ENCODE results near the gene INCA1.
A peak's percentile ranks its signal among the peaks of the same experiment; 100 is the strongest.

The INCA1 gene

DNA sequence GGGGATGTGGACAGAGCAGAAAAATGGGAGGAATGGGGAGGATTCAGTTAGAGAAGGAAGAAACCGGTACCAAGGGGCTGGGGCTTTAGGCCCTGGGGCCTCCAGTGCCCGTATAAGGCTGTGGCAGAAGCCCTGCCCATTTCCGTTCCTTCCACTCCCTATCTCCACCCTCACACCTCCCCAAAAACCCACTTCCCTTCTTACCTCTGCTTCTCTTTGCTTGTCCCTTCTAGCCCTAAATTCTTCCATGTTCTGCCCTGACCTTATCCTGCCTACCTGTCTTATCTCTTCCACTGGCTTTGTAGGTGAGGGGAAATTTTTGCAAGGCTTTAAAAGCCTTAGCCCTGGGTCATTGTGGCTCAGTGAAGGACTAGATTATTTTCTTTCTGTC lies 53.2 kb downstream of the INCA1 start:
- Histone ChIP-seq H3K4me3 (ENCODE audit: control insufficient read depth in 1 of 7, extremely low read depth in 1 of 7, insufficient read depth in 4 of 7, low read depth in 2 of 7, low read length in 6 of 7) (peak overlapping the region in 6 of 7 experiments; percentile 13 to 98 (median 50)), H3K4me1 (ENCODE audit: control extremely low read depth in 1 of 4, control insufficient read depth in 4 of 4, insufficient read depth in 4 of 4, low read length in 3 of 4) (peaks cover 32 to 77% (median 72%) of the 10 kb centered on the region in 4 experiments), H3K27me3 (replicated peaks in 2 of 5; ENCODE audit: control insufficient read depth in 4 of 5, insufficient read depth in 5 of 5, low read length in 4 of 5) (no peaks in the 10 kb centered on the region), H3K27ac (ENCODE audit: insufficient read depth in 1 of 2, low read depth in 1 of 2, low read length in 2 of 2, poor library complexity in 1 of 2, severe bottlenecking in 2 of 2) (peak overlapping the region; percentile 48 to 87), H3K9me3 (ENCODE audit: control extremely low read depth in 1 of 5, control insufficient read depth in 4 of 5, insufficient read depth in 2 of 5, low read depth in 1 of 5, low read length in 4 of 5) (no peaks in the 10 kb centered on the region), H3K36me3 (ENCODE audit: control insufficient read depth in 4 of 4, insufficient read depth in 4 of 4, low read length in 3 of 4) (peaks cover 0 to 46% (median 29%) of the 10 kb centered on the region in 4 experiments)
- WGBS (ENCODE audit: insufficient coverage) = no CpG with 5 or more reads among the region's 3 CpGs
- CTCF ChIA-PET = interaction anchor here (1.1 to 1.2 kb wide), 2 partner anchors 11 to 12 kb away, joined by 4 read pairs; no protein-coding TSS in a partner anchor
- peak in 2 of 3 donors; percentile 69 to 73 for DNase-seq
- POLR2A ChIA-PET = interaction anchor here (1.1 kb wide), 1 partner anchor 8 kb away, joined by 4 read pairs; no protein-coding TSS in a partner anchor

GRCh38 chr17:4942760-4943508 lies 54.4 kb downstream of the INCA1 start:
- POLR2A ChIA-PET = no interaction called here
- peak overlapping the region in 2 of 7 experiments; percentile 12 to 90 for H3K4me3 ChIP-seq (ENCODE audit: control insufficient read depth in 1 of 7, extremely low read depth in 1 of 7, insufficient read depth in 4 of 7, low read depth in 2 of 7, low read length in 6 of 7)
- peaks cover 34 to 84% (median 75%) of the 10 kb centered on the region in 4 experiments for H3K4me1 ChIP-seq (ENCODE audit: control extremely low read depth in 1 of 4, control insufficient read depth in 4 of 4, insufficient read depth in 4 of 4, low read length in 3 of 4)
- H3K9me3 ChIP-seq (ENCODE audit: control extremely low read depth in 1 of 5, control insufficient read depth in 4 of 5, insufficient read depth in 2 of 5, low read depth in 1 of 5, low read length in 4 of 5) = no peaks in the 10 kb centered on the region
- no peak for DNase-seq
- 94% methylated on average over 4 of the region's 13 CpGs for WGBS (ENCODE audit: insufficient coverage)
- H3K36me3 ChIP-seq (ENCODE audit: control insufficient read depth in 4 of 4, insufficient read depth in 4 of 4, low read length in 3 of 4) = peaks cover 0 to 54% (median 30%) of the 10 kb centered on the region in 4 experiments
- H3K27ac ChIP-seq (ENCODE audit: insufficient read depth in 1 of 2, low read depth in 1 of 2, low read length in 2 of 2, poor library complexity in 1 of 2, severe bottlenecking in 2 of 2) = peak overlapping the region; percentile 53 to 96
- CTCF ChIA-PET = interaction anchor here (0.6 to 1.6 kb wide), 5 partner anchors 13 to 42 kb away, joined by 3 to 4 read pairs (median 4); no protein-coding TSS in a partner anchor
- H3K27me3 ChIP-seq (replicated peaks in 2 of 5; ENCODE audit: control insufficient read depth in 4 of 5, insufficient read depth in 5 of 5, low read length in 4 of 5) = no peaks in the 10 kb centered on the region

GRCh38 chr17:4941319-4941610 lies 56.1 kb downstream of the INCA1 start:
- H3K9me3 ChIP-seq (ENCODE audit: control extremely low read depth in 1 of 5, control insufficient read depth in 4 of 5, insufficient read depth in 2 of 5, low read depth in 1 of 5, low read length in 4 of 5) = no peaks in the 10 kb centered on the region
- POLR2A ChIA-PET = interaction anchor here (2.0 kb wide), 1 partner anchor 26 kb away, joined by 13 read pairs; the partner anchor contains the start of gene SPAG7
- peak overlapping the region in 6 of 7 experiments; percentile 90 to 97 (median 95) for H3K4me3 ChIP-seq (ENCODE audit: control insufficient read depth in 1 of 7, extremely low read depth in 1 of 7, insufficient read depth in 4 of 7, low read depth in 2 of 7, low read length in 6 of 7)
- no peaks in the 10 kb centered on the region for H3K27me3 ChIP-seq (replicated peaks in 2 of 5; ENCODE audit: control insufficient read depth in 4 of 5, insufficient read depth in 5 of 5, low read length in 4 of 5)
- peaks cover 0 to 61% (median 40%) of the 10 kb centered on the region in 4 experiments for H3K36me3 ChIP-seq (ENCODE audit: control insufficient read depth in 4 of 4, insufficient read depth in 4 of 4, low read length in 3 of 4)
- CTCF ChIA-PET = no interaction called here
- WGBS (ENCODE audit: insufficient coverage) = 67% methylated on average over 3 of the region's 4 CpGs
- peaks cover 28 to 89% (median 75%) of the 10 kb centered on the region in 4 experiments for H3K4me1 ChIP-seq (ENCODE audit: control extremely low read depth in 1 of 4, control insufficient read depth in 4 of 4, insufficient read depth in 4 of 4, low read length in 3 of 4)
- no peak for DNase-seq
- peak overlapping the region; percentile 87 to 96 for H3K27ac ChIP-seq (ENCODE audit: insufficient read depth in 1 of 2, low read depth in 1 of 2, low read length in 2 of 2, poor library complexity in 1 of 2, severe bottlenecking in 2 of 2)

- peaks cover 0 to 61% (median 36%) of the 10 kb centered on the region in 4 experiments for H3K36me3 ChIP-seq (ENCODE audit: control insufficient read depth in 4 of 4, insufficient read depth in 4 of 4, low read length in 3 of 4)
- H3K9me3 ChIP-seq (ENCODE audit: control extremely low read depth in 1 of 5, control insufficient read depth in 4 of 5, insufficient read depth in 2 of 5, low read depth in 1 of 5, low read length in 4 of 5) = no peaks in the 10 kb centered on the region
- 0% methylated on average over 14 of the region's 29 CpGs for WGBS (ENCODE audit: insufficient coverage)
- H3K4me3 ChIP-seq (ENCODE audit: control insufficient read depth in 1 of 7, extremely low read depth in 1 of 7, insufficient read depth in 4 of 7, low read depth in 2 of 7, low read length in 6 of 7) = peak overlapping the region; percentile 75 to 97 (median 94)
- CTCF ChIA-PET = interaction anchor here (0.6 to 2.5 kb wide), 5 partner anchors 22 to 151 kb away, joined by 3 to 16 read pairs (median 4); no protein-coding TSS in a partner anchor
- H3K4me1 ChIP-seq (ENCODE audit: control extremely low read depth in 1 of 4, control insufficient read depth in 4 of 4, insufficient read depth in 4 of 4, low read length in 3 of 4) = peaks cover 24 to 89% (median 70%) of the 10 kb centered on the region in 4 experiments
- no peaks in the 10 kb centered on the region for H3K27me3 ChIP-seq (replicated peaks in 2 of 5; ENCODE audit: control insufficient read depth in 4 of 5, insufficient read depth in 5 of 5, low read length in 4 of 5)
- H3K27ac ChIP-seq (ENCODE audit: insufficient read depth in 1 of 2, low read depth in 1 of 2, low read length in 2 of 2, poor library complexity in 1 of 2, severe bottlenecking in 2 of 2) = peak overlapping the region; percentile 87 to 96
- peak in 2 of 3 donors; percentile 17 to 20 for DNase-seq
- POLR2A ChIA-PET = interaction anchor here (1.0 to 2.2 kb wide), 5 partner anchors 8 to 39 kb away, joined by 3 to 17 read pairs (median 8); partner anchors contain the start of genes PFN1 and SPAG7
These were observed 56.6 kb downstream of the INCA1 start for GRCh38 chr17:4940555-4941318.

GRCh38 chr17:4939796-4940554 lies 57.3 kb downstream of the INCA1 start, which contains the start of the genes RNF167 and SLC25A11:
TSS of gene RNF167 (plus strand) at chr17:4940268. CDS start at chr17:4940910, 642 bp downstream.
TSS of gene SLC25A11 (minus strand) at chr17:4940046. CDS start at chr17:4939910, 136 bp downstream.
- Histone ChIP-seq H3K4me1 (ENCODE audit: control extremely low read depth in 1 of 4, control insufficient read depth in 4 of 4, insufficient read depth in 4 of 4, low read length in 3 of 4) (peaks cover 17 to 89% (median 62%) of the 10 kb centered on the region in 4 experiments), H3K4me3 (ENCODE audit: control insufficient read depth in 1 of 7, extremely low read depth in 1 of 7, insufficient read depth in 4 of 7, low read depth in 2 of 7, low read length in 6 of 7) (peak within 1 kb of the TSS; percentile 75 to 97 (median 94)), H3K27me3 (replicated peaks in 2 of 5; ENCODE audit: control insufficient read depth in 4 of 5, insufficient read depth in 5 of 5, low read length in 4 of 5) (no peaks in the 10 kb centered on the region), H3K9me3 (ENCODE audit: control extremely low read depth in 1 of 5, control insufficient read depth in 4 of 5, insufficient read depth in 2 of 5, low read depth in 1 of 5, low read length in 4 of 5) (no peaks in the 10 kb centered on the region), H3K36me3 (ENCODE audit: control insufficient read depth in 4 of 4, insufficient read depth in 4 of 4, low read length in 3 of 4) (peaks cover 0 to 53% (median 29%) of the 10 kb centered on the region in 4 experiments), H3K27ac (ENCODE audit: insufficient read depth in 1 of 2, low read depth in 1 of 2, low read length in 2 of 2, poor library complexity in 1 of 2, severe bottlenecking in 2 of 2) (peak within 1 kb of the TSS; percentile 87 to 96)
- CTCF ChIA-PET = interaction anchor here (0.8 to 2.5 kb wide), 9 partner anchors 9 to 150 kb away, joined by 3 to 16 read pairs (median 4); partner anchors contain the start of gene PFN1
- POLR2A ChIA-PET = interaction anchor here (0.6 to 2.2 kb wide), 7 partner anchors 9 to 57 kb away, joined by 3 to 17 read pairs (median 6); partner anchors contain the start of genes C17orf107, INCA1, KIF1C and PFN1
- WGBS (ENCODE audit: insufficient coverage) = 0% methylated on average over 68 of the region's 72 CpGs
- DNase-seq = peak; percentile 100

- Histone ChIP-seq H3K4me1 (ENCODE audit: control extremely low read depth in 1 of 4, control insufficient read depth in 4 of 4, insufficient read depth in 4 of 4, low read length in 3 of 4) (peaks cover 14 to 89% (median 61%) of the 10 kb centered on the region in 4 experiments), H3K4me3 (ENCODE audit: control insufficient read depth in 1 of 7, extremely low read depth in 1 of 7, insufficient read depth in 4 of 7, low read depth in 2 of 7, low read length in 6 of 7) (peak overlapping the region; percentile 72 to 97 (median 94)), H3K9me3 (ENCODE audit: control extremely low read depth in 1 of 5, control insufficient read depth in 4 of 5, insufficient read depth in 2 of 5, low read depth in 1 of 5, low read length in 4 of 5) (no peaks in the 10 kb centered on the region), H3K27ac (ENCODE audit: insufficient read depth in 1 of 2, low read depth in 1 of 2, low read length in 2 of 2, poor library complexity in 1 of 2, severe bottlenecking in 2 of 2) (peak overlapping the region; percentile 87 to 96), H3K36me3 (ENCODE audit: control insufficient read depth in 4 of 4, insufficient read depth in 4 of 4, low read length in 3 of 4) (peaks cover 0 to 48% (median 25%) of the 10 kb centered on the region in 4 experiments), H3K27me3 (replicated peaks in 2 of 5; ENCODE audit: control insufficient read depth in 4 of 5, insufficient read depth in 5 of 5, low read length in 4 of 5) (no peaks in the 10 kb centered on the region)
- WGBS (ENCODE audit: insufficient coverage) = 0% methylated on average over 16 of the region's 16 CpGs
- POLR2A ChIA-PET = interaction anchor here (0.6 to 2.2 kb wide), 7 partner anchors 10 to 58 kb away, joined by 3 to 17 read pairs (median 6); partner anchors contain the start of genes C17orf107, INCA1, KIF1C and PFN1
- CTCF ChIA-PET = interaction anchor here (0.8 to 2.5 kb wide), 9 partner anchors 9 to 150 kb away, joined by 3 to 16 read pairs (median 4); partner anchors contain the start of genes CHRNE and PFN1
- DNase-seq = peak in 1 of 3 donors; percentile 34
These were observed 57.9 kb downstream of the INCA1 start for GRCh38 chr17:4939546-4939795.

Data from common myeloid progenitor, CD34-positive (primary cell).